ENCODE measurements around the gene TMEM140. TPM values are rescaled to one million over a fixed set of nuclear protein-coding genes. Genes with fewer than 3 reads are reported as not detected.
"Not testable (repeated sequence)": the region's sequence is repeated elsewhere in the genome, so short reads cannot be mapped to it uniquely, and the experiment has no call there.

The TMEM140 gene
- 3.0 and 4.8 TPM in 2 replicates for total RNA-seq

- intact Hi-C loops (cut with micrococcal nuclease), result loop anchor here (1.0 to 5.0 kb wide), 7 partner anchors 22 to 516 kb away; partner anchors contain the start of genes AGBL3, BPGM, CNOT4 and CYREN
- Mint-ChIP-seq H3K4me3 (ENCODE audit: low read depth) (peak within 1 kb of the TSS; percentile 86), H3K27ac (peak within 1 kb of the TSS; percentile 97), H3K27me3 (ENCODE audit: low read depth) (no peaks in the 10 kb centered on the region), H3K36me3 (ENCODE audit: low read depth) (peaks cover 29% of the 10 kb centered on the region), H3K4me1 (ENCODE audit: low read depth) (peaks cover 65% of the 10 kb centered on the region), H3K9me3 (peaks cover 5% of the 10 kb centered on the region)
- peak; percentile 63 for DNase-seq (ENCODE audit: low spot score)
Observed at GRCh38 chr7:135147899-135148721, at the start of gene TMEM140. Gene TMEM140, plus strand, starts transcription at chr7:135148072. Its CDS starts 16,370 bp downstream, at chr7:135164442.

- H3K27ac Mint-ChIP-seq, result no peak overlapping the region
- H3K36me3 Mint-ChIP-seq (ENCODE audit: low read depth), result no peaks in the 10 kb centered on the region
- peaks cover 3% of the 10 kb centered on the region for H3K4me1 Mint-ChIP-seq (ENCODE audit: low read depth)
- DNase-seq (ENCODE audit: low spot score), result no peak
- H3K27me3 Mint-ChIP-seq (ENCODE audit: low read depth), result no peaks in the 10 kb centered on the region
- H3K4me3 Mint-ChIP-seq (ENCODE audit: low read depth), result no peak overlapping the region
- intact Hi-C loops (cut with micrococcal nuclease), result no loop called here
- H3K9me3 Mint-ChIP-seq, result no peaks in the 10 kb centered on the region
Observed at GRCh38 chr7:135098391-135098790, 49.5 kb upstream of the TMEM140 start.

DNA sequence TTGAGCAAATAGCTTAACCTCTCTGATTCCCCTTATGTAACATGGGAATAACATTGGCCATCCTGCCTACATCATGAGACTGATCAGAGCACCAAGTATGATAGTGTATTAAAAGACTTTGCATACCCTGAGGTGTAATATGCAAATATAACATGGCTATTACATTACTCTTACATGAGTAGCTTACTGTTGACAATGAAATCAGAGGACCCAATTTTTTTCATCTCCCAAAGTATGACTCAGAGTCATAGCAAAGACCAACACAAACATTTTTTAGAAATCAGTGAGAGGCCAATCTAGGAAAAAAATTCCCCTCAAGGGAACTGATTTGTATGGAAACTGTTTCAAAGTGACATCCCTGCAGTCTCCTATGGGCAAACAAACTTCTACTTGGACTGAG, 47.0 kb upstream of the TMEM140 start:
- H3K9me3 Mint-ChIP-seq, result no peaks in the 10 kb centered on the region
- no peak overlapping the region for H3K27ac Mint-ChIP-seq
- intact Hi-C loops (cut with micrococcal nuclease), result no loop called here
- no peak for DNase-seq (ENCODE audit: low spot score)
- no peaks in the 10 kb centered on the region for H3K36me3 Mint-ChIP-seq (ENCODE audit: low read depth)
- no peak overlapping the region for H3K4me3 Mint-ChIP-seq (ENCODE audit: low read depth)
- peaks cover 3% of the 10 kb centered on the region for H3K4me1 Mint-ChIP-seq (ENCODE audit: low read depth)
- H3K27me3 Mint-ChIP-seq (ENCODE audit: low read depth), result no peaks in the 10 kb centered on the region

- Mint-ChIP-seq H3K9me3 (no peaks in the 10 kb centered on the region), H3K4me3 (ENCODE audit: low read depth) (no peak overlapping the region), H3K27me3 (ENCODE audit: low read depth) (no peaks in the 10 kb centered on the region), H3K4me1 (ENCODE audit: low read depth) (peaks cover 3% of the 10 kb centered on the region), H3K27ac (no peak overlapping the region), H3K36me3 (ENCODE audit: low read depth) (no peaks in the 10 kb centered on the region)
- no peak for DNase-seq (ENCODE audit: low spot score)
- intact Hi-C loops (cut with micrococcal nuclease), result no loop called here
Observed at GRCh38 chr7:135102372-135102771, 45.5 kb upstream of the TMEM140 start.

DNA sequence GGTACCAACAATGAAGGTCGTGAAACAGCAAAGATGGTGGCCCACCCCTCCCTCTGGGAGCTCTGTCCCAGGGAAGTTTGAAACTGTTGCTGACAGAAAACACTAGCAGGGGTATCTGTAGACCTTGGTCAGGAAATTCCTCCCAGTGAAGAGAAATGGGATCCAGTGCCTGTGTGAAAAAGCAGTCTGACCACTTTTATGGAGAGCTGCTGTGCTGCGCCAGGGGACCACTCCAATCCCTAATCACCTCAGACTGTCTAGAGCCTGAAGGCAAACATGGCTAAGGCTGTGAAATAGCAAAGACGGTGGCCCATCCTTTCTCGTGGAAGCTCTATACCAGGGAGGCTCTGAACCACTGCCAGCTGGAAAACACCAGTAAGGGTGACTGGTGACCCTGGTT, 38.3 kb upstream of the TMEM140 start:
- Mint-ChIP-seq H3K4me1 (ENCODE audit: low read depth) (no peaks in the 10 kb centered on the region), H3K27me3 (ENCODE audit: low read depth) (peaks cover 2% of the 10 kb centered on the region), H3K4me3 (ENCODE audit: low read depth) (no peak overlapping the region), H3K27ac (no peak overlapping the region), H3K9me3 (no peaks in the 10 kb centered on the region), H3K36me3 (ENCODE audit: low read depth) (no peaks in the 10 kb centered on the region)
- no peak for DNase-seq (ENCODE audit: low spot score)
- intact Hi-C loops (cut with micrococcal nuclease), result no loop called here

GRCh38 chr7:135109976-135110375, 37.9 kb upstream of the TMEM140 start:
- intact Hi-C loops (cut with micrococcal nuclease), result no loop called here

GRCh38 chr7:135111379-135111778, 36.5 kb upstream of the TMEM140 start:
- no peaks in the 10 kb centered on the region for H3K36me3 Mint-ChIP-seq (ENCODE audit: low read depth)
- no peaks in the 10 kb centered on the region for H3K9me3 Mint-ChIP-seq
- no peak overlapping the region for H3K4me3 Mint-ChIP-seq (ENCODE audit: low read depth)
- intact Hi-C loops (cut with micrococcal nuclease), result no loop called here
- H3K27me3 Mint-ChIP-seq (ENCODE audit: low read depth), result peaks cover 2% of the 10 kb centered on the region
- no peak for DNase-seq (ENCODE audit: low spot score)
- no peaks in the 10 kb centered on the region for H3K4me1 Mint-ChIP-seq (ENCODE audit: low read depth)
- no peak overlapping the region for H3K27ac Mint-ChIP-seq

More at GRCh38 chr7:135109976-135110375, 37.9 kb upstream of the TMEM140 start:
- H3K27me3 Mint-ChIP-seq (ENCODE audit: low read depth), result peaks cover 2% of the 10 kb centered on the region
- H3K4me1 Mint-ChIP-seq (ENCODE audit: low read depth), result no peaks in the 10 kb centered on the region
- no peaks in the 10 kb centered on the region for H3K36me3 Mint-ChIP-seq (ENCODE audit: low read depth)
- H3K27ac Mint-ChIP-seq, result no peak overlapping the region
- DNase-seq (ENCODE audit: low spot score), result no peak
- no peak overlapping the region for H3K4me3 Mint-ChIP-seq (ENCODE audit: low read depth)
- no peaks in the 10 kb centered on the region for H3K9me3 Mint-ChIP-seq

GRCh38 chr7:135114622-135115021, 33.2 kb upstream of the TMEM140 start:
- peaks cover 6% of the 10 kb centered on the region for H3K9me3 Mint-ChIP-seq
- intact Hi-C loops (cut with micrococcal nuclease), result no loop called here
- no peaks in the 10 kb centered on the region for H3K27me3 Mint-ChIP-seq (ENCODE audit: low read depth)
- H3K4me3 Mint-ChIP-seq (ENCODE audit: low read depth), result no peak overlapping the region
- no peak overlapping the region for H3K27ac Mint-ChIP-seq
- no peaks in the 10 kb centered on the region for H3K4me1 Mint-ChIP-seq (ENCODE audit: low read depth)
- DNase-seq (ENCODE audit: low spot score), result no peak
- H3K36me3 Mint-ChIP-seq (ENCODE audit: low read depth), result no peaks in the 10 kb centered on the region

GRCh38 chr7:135117096-135117495, 30.8 kb upstream of the TMEM140 start:
- no peaks in the 10 kb centered on the region for H3K27me3 Mint-ChIP-seq (ENCODE audit: low read depth)
- H3K4me1 Mint-ChIP-seq (ENCODE audit: low read depth), result no peaks in the 10 kb centered on the region
- H3K27ac Mint-ChIP-seq, result no peak overlapping the region
- no peaks in the 10 kb centered on the region for H3K36me3 Mint-ChIP-seq (ENCODE audit: low read depth)
- DNase-seq (ENCODE audit: low spot score), result no peak
- peaks cover 16% of the 10 kb centered on the region for H3K9me3 Mint-ChIP-seq
- no peak overlapping the region for H3K4me3 Mint-ChIP-seq (ENCODE audit: low read depth)
- intact Hi-C loops (cut with micrococcal nuclease), result no loop called here

- Mint-ChIP-seq H3K36me3 (ENCODE audit: low read depth) (no peaks in the 10 kb centered on the region), H3K9me3 (peaks cover 16% of the 10 kb centered on the region), H3K27ac (no peak overlapping the region), H3K4me3 (ENCODE audit: low read depth) (no peak overlapping the region), H3K4me1 (ENCODE audit: low read depth) (no peaks in the 10 kb centered on the region), H3K27me3 (ENCODE audit: low read depth) (peaks cover 11% of the 10 kb centered on the region)
- intact Hi-C loops (cut with micrococcal nuclease), result no loop called here
- DNase-seq (ENCODE audit: low spot score), result no peak
Observed at GRCh38 chr7:135121868-135122267, 26.0 kb upstream of the TMEM140 start.

DNA sequence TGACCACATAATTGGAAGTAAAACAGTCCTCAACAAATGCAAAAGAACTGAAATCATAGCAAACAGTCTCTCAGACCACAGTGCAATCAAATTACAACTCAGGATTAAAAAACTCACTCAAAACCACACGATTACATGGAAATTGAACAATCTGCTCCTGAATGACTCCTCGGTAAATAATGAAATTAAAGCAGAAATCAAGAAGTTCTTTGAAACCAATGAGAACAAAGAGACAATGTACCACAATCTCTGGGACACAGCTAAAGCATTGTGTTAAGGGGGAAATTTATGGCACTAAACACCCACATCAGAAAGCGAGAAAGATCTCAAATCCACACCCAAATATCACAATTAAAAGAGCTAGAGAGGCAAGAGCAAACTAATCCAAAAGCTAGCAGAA, 23.2 kb upstream of the TMEM140 start:
- H3K27ac Mint-ChIP-seq; DNase-seq (ENCODE audit: low spot score); H3K4me1 Mint-ChIP-seq (ENCODE audit: low read depth); H3K4me3 Mint-ChIP-seq (ENCODE audit: low read depth); intact Hi-C loops (cut with micrococcal nuclease); H3K36me3 Mint-ChIP-seq (ENCODE audit: low read depth): not testable (repeated sequence)
- Mint-ChIP-seq H3K9me3 (peaks cover 13% of the 10 kb centered on the region), H3K27me3 (ENCODE audit: low read depth) (peaks cover 11% of the 10 kb centered on the region)

DNA sequence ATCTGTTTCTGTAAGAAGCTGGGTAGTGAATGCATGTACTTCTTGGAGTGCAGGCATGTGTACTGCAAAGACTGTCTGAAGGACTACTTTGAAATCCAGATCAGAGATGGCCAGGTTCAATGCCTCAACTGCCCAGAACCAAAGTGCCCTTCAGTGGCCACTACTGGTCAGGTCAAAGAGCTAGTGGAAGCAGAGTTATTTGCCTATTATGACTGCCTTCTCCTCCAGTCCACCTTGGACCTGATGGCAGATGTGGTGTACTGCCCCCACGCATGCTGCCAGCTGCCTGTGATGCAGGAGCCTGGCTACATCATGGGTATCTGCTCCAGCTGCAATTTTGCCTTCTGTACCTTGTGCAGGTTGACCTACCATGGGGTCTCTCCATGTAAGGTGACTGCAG, 18.9 kb upstream of the TMEM140 start:
- Mint-ChIP-seq H3K4me3 (ENCODE audit: low read depth) (no peak overlapping the region), H3K27ac (no peak overlapping the region), H3K27me3 (ENCODE audit: low read depth) (peaks cover 8% of the 10 kb centered on the region), H3K4me1 (ENCODE audit: low read depth) (no peaks in the 10 kb centered on the region), H3K9me3 (peaks cover 7% of the 10 kb centered on the region), H3K36me3 (ENCODE audit: low read depth) (no peaks in the 10 kb centered on the region)
- DNase-seq (ENCODE audit: low spot score), result no peak
- intact Hi-C loops (cut with micrococcal nuclease), result no loop called here

DNA sequence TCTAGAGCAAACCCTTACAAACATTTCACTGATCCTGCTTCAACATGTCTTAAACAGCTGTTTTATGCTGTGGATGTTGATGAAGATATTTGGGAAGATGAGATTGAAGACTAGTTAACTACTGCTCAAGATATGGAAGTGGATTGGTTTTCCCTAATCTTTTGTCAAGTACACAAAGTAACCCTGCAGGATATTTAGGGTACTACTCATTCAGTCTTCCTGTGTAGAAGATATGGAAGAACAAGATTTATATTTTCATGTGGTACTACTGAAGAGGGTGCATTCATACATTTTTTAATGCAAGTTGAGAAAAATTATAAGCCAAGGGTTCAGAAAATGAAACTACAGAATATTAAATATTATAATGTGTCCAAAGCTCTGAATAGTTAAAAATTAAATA, 18.3 kb upstream of the TMEM140 start:
- no peaks in the 10 kb centered on the region for H3K36me3 Mint-ChIP-seq (ENCODE audit: low read depth)
- H3K27me3 Mint-ChIP-seq (ENCODE audit: low read depth), result peaks cover 8% of the 10 kb centered on the region
- peaks cover 7% of the 10 kb centered on the region for H3K9me3 Mint-ChIP-seq
- H3K4me1 Mint-ChIP-seq (ENCODE audit: low read depth), result no peaks in the 10 kb centered on the region
- no peak for DNase-seq (ENCODE audit: low spot score)
- intact Hi-C loops (cut with micrococcal nuclease), result no loop called here
- H3K27ac Mint-ChIP-seq, result no peak overlapping the region
- H3K4me3 Mint-ChIP-seq (ENCODE audit: low read depth), result no peak overlapping the region

All from activated T-helper 2 cell treated with anti-CD3 and anti-CD28 coated beads, Interferon-gamma antibody, Interleukin-2, Interleukin-4, amounts not matched to agents 10 μg/mL and 5 μg/mL and 100 μg/mL, durations not matched to agents 14 hours and 24 hours and 36 hours (primary cell).